NCI-H446 treated with DMSO at 0.1 percent for 48 hours (cell line): ENCODE data around the gene KRT1.
"Not testable (repeated sequence)": the region's sequence is repeated elsewhere in the genome, so short reads cannot be mapped to it uniquely, and the experiment has no call there.

Experiments
- DNase-seq: peaks from one replicate; lab custom pipeline; 2025; lab: John Stamatoyannopoulos, UW

Gene KRT1

DNA sequence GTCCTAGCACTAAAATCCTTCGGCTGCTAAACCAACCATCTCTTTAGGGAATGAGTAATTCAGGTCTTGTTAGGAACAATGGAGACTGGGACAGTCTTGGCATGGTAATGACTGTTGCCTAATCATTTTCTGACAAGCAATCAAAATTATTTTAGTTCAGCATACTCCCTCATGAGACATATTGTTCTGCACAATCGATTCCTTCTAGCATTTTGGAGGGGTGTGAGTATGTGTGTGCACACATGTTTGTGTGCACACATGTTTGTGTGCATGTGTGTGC, 2.1 kb upstream of the KRT1 start:
- DNase-seq: no peak

DNA sequence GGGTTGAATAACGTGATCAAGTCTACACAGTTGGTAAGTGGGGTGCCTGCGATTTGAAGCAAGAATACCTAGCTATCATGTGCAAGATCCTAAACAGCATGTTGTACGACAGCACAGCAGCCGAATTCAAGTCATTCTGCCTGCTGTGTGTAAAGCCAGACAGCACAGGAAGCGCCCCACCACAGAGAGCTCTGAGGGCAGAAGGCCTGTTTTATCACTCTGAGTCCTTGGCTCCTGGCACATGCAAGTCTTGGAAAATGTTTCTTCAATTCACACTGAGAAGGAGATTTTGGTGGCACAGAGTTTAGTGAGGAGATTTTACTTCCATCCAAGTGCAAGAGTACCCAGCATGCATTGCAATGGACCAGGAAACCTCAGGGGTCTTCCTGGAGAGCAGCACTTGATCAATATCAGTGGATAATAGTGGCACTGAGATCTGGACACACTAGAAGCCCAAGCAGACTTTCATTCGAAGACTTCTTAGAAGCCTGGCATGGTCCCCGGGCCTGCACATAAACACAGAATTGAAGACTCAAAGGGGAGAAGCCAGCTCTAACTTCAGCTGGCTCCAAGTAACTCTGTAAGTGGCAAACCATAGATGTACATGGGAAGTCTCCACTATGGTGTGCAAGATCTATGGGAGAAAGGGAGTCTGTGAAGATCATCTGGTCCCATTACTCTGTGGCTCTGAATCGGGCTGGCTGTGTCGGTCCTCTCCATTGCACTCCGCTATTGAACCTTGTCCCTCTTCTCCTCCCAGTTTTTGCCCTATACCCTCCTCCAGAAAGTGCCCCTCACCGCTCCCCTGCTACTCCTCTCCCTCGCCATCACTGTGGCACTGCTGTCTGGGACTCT, 1.5 kb upstream of the KRT1 start:
- DNase-seq: no peak

GRCh38 chr12:52679875-52680274, 332 bp downstream of the KRT1 start:
- DNase-seq: no peak

GRCh38 chr12:52677671-52678070, 2.5 kb downstream of the KRT1 start:
- DNase-seq: no peak

- no peak for DNase-seq
These were observed 3.1 kb downstream of the KRT1 start for GRCh38 chr12:52677126-52677525.

- no peak for DNase-seq
These were observed 4.0 kb downstream of the KRT1 start for GRCh38 chr12:52676163-52676562.

- DNase-seq: no peak
These were observed 4.9 kb downstream of the KRT1 start for GRCh38 chr12:52675301-52675701.

DNA sequence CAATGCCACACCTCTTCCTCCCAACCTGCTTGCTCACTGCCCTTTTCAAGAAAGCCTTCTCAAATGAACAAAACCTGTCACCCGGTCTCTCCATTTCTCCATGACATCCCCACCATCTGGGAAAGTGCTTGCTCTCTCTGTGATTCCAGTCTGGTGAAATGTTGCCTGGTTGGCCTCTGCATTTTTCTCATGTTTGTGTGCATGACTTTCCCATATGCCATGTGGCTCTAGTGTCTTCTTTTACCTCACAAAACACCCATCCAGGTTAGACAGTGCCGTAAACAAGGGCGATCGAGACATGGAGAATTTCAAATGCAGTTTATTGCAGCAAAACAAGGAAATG, 5.8 kb downstream of the KRT1 start:
- DNase-seq: no peak

DNA sequence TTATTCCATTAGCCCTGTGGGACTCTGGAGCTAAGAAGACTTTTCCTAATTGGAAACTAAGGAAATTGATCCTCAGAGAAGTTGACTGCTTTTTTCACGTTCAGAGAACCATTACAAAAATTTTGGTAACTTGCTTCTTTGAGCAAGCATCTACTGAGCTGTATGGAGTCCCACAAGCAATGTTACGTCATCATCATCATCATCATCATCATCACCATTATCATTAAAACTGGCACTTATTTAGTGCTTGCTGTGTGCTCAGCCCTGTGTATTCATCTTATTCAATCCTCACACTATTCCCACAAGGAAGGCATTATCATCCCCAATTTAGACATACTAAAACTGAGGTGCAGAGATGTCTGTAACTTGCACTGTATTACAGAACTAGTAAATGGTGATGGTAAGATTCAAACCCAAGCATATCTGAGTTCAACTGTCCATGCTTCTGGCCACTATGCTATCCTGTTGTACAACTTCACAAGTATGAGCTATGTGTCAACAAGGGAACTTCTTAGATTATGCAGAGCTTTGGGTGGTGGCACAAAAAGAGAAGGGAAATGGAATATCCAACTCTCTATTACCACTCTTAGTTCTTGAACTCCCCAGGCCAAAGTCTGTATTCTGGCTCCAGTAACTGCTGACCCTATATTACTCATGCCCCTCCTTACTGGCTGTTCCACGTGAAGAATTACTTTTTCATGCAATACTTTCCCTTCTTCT, 6.3 kb downstream of the KRT1 start:
- no peak for DNase-seq

DNA sequence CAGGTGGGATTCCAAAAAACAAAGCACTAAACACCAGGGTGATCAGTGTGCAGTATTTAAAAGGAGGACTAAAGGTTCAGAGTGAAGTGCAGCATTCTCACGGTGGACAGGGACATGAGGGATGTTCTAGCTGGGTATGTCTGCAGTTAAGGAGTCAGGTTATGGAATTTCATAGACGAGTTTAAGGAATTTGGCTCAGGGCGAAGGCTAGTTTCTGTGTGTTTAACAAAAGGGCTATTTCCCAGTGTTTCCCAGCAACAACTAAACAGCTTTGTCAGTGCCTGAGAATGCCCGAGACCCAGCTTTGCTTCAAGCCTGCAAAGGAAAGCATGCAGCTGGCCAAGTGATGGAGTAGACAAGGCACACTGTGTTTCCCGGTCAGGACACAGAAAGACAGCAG, 7.0 kb downstream of the KRT1 start:
- DNase-seq: no peak

DNA sequence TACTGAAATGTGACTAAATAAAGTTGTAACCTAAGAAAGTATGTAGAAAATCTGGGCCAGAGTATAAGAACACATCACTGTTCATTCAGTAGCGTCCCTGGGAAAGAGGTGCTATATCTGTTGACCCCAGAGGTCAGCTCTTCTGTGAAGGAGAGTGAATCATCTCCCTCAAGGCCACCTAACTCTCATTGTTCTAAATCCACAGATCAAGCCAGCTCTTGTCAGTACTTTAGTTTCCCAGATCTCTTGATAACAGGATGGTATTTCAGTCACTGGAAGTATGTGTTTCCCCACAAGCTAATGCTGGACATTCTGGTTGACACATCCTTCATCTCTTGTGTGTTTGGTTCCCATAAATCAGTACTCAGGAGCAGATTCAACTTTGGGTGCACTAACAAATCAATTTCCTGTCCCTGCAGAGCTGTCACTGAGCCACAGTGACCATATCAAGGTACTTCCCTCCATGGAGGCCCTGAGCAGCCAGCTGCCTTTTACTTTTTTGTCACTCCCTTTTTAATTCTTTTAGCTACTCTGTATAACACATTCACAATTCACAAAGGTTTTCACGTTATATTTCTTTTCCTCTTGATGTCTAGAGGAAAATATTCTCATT, 7.8 kb downstream of the KRT1 start:
- no peak for DNase-seq

GRCh38 chr12:52670961-52671360, 9.2 kb downstream of the KRT1 start:
- DNase-seq: no peak

DNA sequence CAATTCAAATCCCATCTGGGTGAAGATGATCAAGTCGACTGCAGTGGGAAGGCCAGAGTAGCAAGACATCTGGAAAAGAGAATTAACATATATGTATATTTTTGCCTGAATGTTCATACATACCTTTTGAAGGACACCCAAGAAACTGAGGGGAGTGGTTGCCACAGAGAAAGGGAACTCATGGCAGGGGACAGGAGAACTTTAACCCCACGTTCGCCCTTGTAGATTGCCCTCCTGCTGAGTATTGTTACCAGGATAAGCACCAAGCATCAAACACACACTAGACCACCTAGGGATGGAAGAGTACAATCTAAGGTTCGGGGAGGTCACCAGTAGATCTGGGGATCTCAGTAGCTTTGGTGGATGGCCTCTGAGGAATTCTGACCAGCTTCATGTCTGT, 9.7 kb downstream of the KRT1 start:
- DNase-seq: no peak

GRCh38 chr12:52669941-52670340, 10.3 kb downstream of the KRT1 start:
- not testable (repeated sequence) for DNase-seq

GRCh38 chr12:52669426-52669825, 10.8 kb downstream of the KRT1 start:
- DNase-seq: no peak

- no peak for DNase-seq
These were observed 12.3 kb downstream of the KRT1 start for GRCh38 chr12:52667931-52668330.

GRCh38 chr12:52667509-52667908, 12.7 kb downstream of the KRT1 start:
- no peak for DNase-seq

DNA sequence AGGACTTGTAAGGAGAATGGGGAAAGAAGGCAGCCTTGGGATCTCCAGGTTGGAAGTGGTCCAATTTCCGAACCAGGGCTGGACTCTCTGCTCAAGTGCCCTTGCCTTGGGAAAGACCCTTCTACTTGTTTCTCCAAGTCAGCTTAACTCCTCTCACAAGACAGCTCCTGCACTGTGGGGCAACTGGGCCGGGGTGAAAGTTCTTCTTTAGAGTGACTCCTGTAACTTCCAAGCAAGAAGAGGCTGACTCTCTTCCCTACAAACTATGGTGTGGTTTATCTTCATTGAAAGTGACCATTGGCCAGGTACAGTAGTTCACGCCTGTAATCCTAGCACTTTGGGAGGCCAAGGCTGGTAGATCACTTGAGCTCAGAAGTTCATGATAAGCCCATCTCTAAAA, 13.7 kb downstream of the KRT1 start:
- DNase-seq: no peak

DNA sequence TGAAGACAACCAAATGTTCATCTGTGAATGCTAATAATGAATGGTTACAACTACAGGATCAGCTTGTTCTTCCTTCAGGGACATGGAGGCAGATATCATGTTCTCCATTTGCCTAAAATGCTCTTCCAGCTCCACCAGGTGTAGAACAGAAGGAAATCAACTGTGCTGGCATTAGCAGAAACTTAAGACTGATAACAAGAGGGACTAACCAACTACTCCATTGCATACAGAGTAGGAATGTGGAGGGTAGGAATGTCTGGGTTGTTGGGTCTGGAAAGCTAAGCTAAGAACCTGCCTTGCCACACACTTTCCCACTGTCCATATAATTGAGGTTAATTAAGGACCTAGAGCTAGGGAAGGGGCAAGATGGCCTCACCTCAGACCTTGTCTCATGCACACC, 16.8 kb downstream of the KRT1 start:
- no peak for DNase-seq

DNA sequence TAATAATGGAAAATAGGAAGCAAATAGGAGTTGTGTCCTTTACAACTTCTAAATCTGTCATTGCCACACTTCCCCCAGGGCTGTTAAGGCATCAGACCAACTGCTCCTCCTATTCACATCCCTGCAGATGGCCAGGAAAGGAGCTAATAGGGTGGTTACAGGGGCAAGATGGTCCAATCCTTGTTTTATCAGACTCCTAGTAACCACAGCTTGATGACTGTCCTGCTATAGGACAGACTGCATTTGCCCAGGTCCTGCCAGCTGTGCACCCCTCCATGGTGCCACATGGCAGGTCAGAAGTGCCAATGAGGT, 17.3 kb downstream of the KRT1 start:
- DNase-seq: no peak

GRCh38 chr12:52662093-52662917, 17.9 kb downstream of the KRT1 start:
- no peak for DNase-seq

DNA sequence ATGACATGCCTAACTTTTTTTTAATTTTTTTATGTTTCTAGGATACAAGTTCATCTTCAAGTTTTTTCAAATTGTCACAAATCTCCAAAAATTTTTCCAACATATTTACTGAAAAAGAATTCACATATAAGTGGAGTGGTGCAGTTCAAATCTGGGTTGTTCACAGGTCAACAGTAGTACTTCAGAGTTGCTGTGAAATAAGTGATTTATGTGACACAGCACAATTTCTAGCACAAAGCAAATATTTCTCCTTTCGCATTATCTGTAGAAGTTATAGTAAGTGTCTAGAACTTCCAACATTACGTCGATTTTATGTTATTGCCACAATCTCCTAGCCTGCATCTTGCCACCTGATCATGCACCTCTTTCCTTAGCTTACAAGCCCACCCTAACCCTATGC, 18.5 kb downstream of the KRT1 start:
- no peak for DNase-seq
